T-helper 17 cell (primary cell): ENCODE measurements around the gene PLPP7. TPM values are rescaled to one million over a fixed set of nuclear protein-coding genes. Genes with fewer than 3 reads are reported as not detected.
A peak's percentile ranks its signal among the peaks of the same experiment; 100 is the strongest.
"Not testable (repeated sequence)": the region's sequence is repeated elsewhere in the genome, so short reads cannot be mapped to it uniquely, and the experiment has no call there.

Experiments used
- ATAC-seq: fragments of 150-1000 bp; cut with Tn5 transposase; 2 replicates; pipeline ENCODE4 v1.10.0; 2021; ENCODE audit warnings: mild to moderate bottlenecking, moderate library complexity
- DNase-seq, 3 donors: peaks; one replicate each; pipeline versions ENCODE4 v3.0.0 to v3.0.0-alpha.2; 2020 to 2021
- H3K9me3 ChIP-seq: one replicate; pipeline ENCODE4 v1.7.0; 2013; ENCODE audit warnings: low read length, mild to moderate bottlenecking; ENCODE audit not compliant: control insufficient read depth, poor library complexity, severe bottlenecking
- H3K27ac Mint-ChIP-seq: one replicate; pipeline ENCODE4 v1.8.0; 2022; ENCODE audit warnings: mild to moderate bottlenecking, moderate library complexity, mixed read lengths
- H3K27me3 Mint-ChIP-seq: one replicate; pipeline ENCODE4 v1.8.0; 2022; ENCODE audit warnings: mixed read lengths
- H3K36me3 Mint-ChIP-seq: one replicate; pipeline ENCODE4 v1.8.0; 2022; ENCODE audit warnings: low read depth, mixed read lengths
- H3K4me1 Mint-ChIP-seq: one replicate; pipeline ENCODE4 v1.8.0; 2022; ENCODE audit warnings: mild to moderate bottlenecking, mixed read lengths
- H3K4me3 Mint-ChIP-seq: one replicate; pipeline ENCODE4 v1.8.0; 2022; ENCODE audit warnings: mild to moderate bottlenecking, moderate library complexity, mixed read lengths
- total RNA-seq, 4 donors: library from RNA in 2 of 4; stranded (reverse) in 2 of 4; gene quantifications; one replicate each; pipeline ENCODE4 v1.2.3 and lab custom pipeline; 2022 to 2026

PLPP7 gene
- total RNA-seq (under 1 TPM in 1 of 2 donors, not detected in 1; 0.17 TPM), total RNA-seq (lab: John Stamatoyannopoulos, UW) (0 reads per million in 2 donors)

DNA sequence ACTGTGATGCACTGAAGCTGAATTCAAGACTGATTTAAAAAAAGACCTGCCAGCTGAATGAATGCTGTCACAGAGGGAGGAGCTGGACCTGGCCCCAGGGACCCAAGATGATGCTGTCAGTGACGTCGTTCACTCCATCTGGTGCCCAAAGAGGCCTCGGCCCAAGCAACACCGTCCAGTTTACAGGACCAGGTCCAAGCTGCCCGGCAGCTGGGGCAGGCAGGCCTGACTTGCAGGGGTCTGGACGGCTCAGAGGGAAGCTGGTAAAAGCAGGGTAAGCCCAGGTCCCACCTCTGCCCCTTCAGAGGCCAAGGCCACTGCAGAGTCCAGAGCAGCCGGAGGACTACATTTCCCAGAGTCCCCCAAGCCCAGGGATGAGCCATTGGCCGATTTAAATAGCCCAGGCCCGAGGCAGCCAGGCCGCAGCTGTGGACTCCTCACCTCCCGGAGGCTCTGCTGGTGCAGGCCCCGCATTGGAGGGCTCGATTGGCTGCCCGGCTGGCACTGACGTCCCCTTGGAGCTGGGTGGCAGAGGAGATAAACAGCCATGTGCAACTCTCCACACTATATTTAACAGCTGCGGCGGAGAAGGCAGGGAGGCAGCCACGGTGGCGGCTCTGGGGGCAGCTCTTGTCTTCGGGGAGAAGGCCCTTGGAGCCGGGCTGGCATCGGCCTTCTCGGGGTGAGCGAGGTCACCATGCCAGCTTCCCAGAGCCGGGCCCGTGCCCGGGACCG is at the start of gene PLPP7:
PLPP7 (plus strand) TSS at position 423 of the 735 bp plus-strand sequence; CDS start at position 698, 275 bp downstream.
- no peak for ATAC-seq
- H3K27ac Mint-ChIP-seq: no peak within 1 kb of the TSS

DNA sequence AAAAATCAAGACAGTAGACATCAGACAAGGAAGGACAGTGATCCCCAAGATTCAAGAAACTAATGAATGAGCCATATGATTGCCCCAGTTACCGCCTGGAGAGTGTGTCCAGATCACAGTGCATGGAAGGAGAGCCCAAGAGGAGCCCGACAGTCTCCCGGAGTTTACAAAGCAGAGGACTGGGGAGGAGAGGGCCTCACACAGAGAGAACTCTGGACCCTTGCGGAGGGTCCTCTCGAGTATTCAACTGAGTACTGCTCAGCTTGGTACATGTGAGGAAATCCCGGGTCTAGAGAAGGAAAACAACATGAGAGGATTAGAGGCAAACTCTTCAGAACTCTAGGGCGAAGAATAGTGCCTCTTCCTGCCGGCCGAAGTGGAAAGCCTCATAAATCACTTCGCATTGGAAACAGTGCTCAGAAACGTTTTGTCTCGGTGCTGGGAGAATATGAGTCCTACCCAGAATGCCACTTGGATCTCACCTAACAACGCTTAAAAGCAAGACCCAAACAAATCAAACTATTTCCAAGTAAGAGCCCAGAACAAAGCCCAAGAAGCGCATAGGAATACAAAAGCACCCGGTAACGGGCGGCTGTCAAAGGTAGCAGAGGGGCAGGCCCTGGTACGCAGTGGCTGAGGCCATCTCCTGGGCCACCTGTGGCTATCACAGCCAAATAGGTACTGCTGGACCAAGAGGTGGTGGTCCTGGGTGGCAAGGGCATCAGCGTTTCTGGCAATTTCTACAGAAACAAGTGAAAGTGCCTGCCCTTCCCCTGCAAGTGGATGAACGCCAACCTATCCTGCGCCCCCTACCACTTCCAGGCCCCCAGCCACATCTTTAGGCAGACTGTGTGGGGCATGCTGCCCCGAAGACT is 49.2 kb upstream of the PLPP7 start:
- peaks cover 18% of the 10 kb centered on the region for H3K4me1 Mint-ChIP-seq
- H3K27me3 Mint-ChIP-seq: no peaks in the 10 kb centered on the region
- DNase-seq: no peak
- ATAC-seq: no peak
- peaks cover 3% of the 10 kb centered on the region for H3K36me3 Mint-ChIP-seq
- H3K4me3 Mint-ChIP-seq: no peak overlapping the region
- no peak overlapping the region for H3K27ac Mint-ChIP-seq
- no peaks in the 10 kb centered on the region for H3K9me3 ChIP-seq

More for the DNA sequence above, at the start of gene PLPP7:
- no peak for DNase-seq
- Mint-ChIP-seq H3K4me1 (peaks cover 4% of the 10 kb centered on the region), H3K4me3 (no peak within 1 kb of the TSS), H3K36me3 (no peaks in the 10 kb centered on the region), H3K27me3 (no peaks in the 10 kb centered on the region)
- no peaks in the 10 kb centered on the region for H3K9me3 ChIP-seq

DNA sequence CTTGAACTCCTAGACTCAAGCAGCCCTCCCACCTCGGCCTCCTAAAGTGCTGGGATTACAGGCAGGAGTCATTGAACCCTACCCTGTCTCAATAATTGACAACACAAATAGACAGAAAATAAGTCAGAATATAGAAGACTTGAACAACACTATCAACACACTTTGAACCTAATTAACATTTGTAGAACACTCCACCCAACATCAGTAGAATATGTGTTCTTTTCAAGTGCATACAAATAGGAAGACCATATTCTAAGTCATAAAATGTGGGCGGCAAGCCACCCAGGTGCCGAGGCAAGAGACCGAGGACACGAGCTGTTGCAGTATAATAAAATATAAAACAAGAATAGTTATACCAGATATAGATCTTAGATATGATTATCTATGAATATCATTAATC is 45.2 kb upstream of the PLPP7 start:
- not testable (repeated sequence) for H3K36me3 Mint-ChIP-seq, ATAC-seq, H3K4me1 Mint-ChIP-seq, H3K27ac Mint-ChIP-seq, H3K9me3 ChIP-seq, DNase-seq, H3K27me3 Mint-ChIP-seq, H3K4me3 Mint-ChIP-seq

DNA sequence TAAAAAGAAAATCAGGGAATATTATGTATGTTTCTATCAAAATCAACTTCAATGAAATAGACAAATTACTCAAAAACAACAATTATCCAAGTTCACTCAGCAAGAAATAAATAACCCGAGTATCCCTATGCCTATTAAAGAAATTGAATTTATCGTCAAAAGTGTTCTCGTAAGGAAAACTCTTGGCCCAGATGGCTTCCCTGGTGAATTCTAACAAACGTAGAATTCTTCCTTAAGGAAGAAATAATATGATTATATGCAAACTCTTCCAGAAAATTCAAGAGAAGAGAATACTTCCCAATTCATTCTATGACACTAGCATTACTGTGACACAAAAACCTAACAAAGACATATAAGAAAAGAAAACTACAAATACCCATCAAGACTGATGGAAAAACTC is 42.9 kb upstream of the PLPP7 start:
- no peaks in the 10 kb centered on the region for H3K9me3 ChIP-seq
- no peak for DNase-seq
- Mint-ChIP-seq H3K4me1 (peaks cover 6% of the 10 kb centered on the region), H3K27me3 (no peaks in the 10 kb centered on the region), H3K36me3 (peaks cover 3% of the 10 kb centered on the region), H3K27ac (no peak overlapping the region), H3K4me3 (no peak overlapping the region)
- ATAC-seq: no peak

DNA sequence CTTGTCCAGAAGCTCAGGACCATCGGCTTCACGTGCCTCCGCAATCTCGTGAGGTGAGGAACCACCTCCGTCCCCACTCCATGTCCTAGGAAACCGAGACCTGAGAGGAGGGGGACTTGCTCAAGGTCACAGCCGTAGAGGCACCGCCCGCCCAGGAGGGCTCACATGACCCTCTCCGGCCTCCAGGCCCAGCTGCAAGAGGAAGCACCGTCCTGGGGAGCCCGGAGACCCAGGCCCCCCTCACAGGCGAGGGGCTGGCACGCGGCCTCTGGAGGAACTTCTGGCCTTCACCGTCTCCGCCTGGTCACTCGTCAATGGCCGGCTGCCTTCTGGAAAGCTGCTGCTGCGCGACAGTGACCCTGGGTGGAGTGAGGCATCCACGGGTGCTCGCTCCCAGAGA is 37.4 kb upstream of the PLPP7 start:
- Mint-ChIP-seq H3K27ac (peak overlapping the region; percentile 90), H3K36me3 (no peaks in the 10 kb centered on the region), H3K4me1 (peaks cover 21% of the 10 kb centered on the region), H3K27me3 (no peaks in the 10 kb centered on the region), H3K4me3 (peak overlapping the region; percentile 89)
- DNase-seq (no peak), ATAC-seq (no peak)
- H3K9me3 ChIP-seq: no peaks in the 10 kb centered on the region

DNA sequence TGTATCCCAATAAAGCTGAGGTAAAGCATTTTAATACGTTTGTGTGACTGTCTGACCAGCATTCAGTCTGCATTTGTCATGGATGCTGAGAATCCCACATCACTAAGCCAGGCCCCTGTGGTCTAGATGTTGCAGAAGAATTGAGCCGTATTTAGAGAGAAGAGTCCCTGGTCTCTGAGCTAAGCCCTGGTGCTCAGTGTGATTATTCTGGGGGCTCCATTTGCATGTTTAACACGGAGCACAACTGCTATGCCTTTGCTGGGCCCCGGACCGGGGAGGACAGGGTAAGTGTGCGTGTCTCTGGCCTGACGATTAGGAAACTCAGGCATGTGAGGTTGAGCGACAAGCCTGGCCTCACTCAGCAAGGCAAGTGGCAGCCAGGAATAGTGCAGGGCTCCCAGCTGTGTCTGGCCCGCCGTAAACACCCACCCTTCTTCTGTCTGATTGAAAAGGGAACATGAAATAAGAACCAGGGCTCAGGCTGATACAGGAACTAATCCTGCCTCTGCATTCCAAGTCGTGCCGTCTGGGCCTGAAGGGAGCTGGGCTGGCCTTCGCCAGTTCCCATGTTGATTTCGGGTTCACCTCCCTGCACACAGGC is 35.5 kb upstream of the PLPP7 start:
- Mint-ChIP-seq H3K4me1 (peaks cover 26% of the 10 kb centered on the region), H3K36me3 (no peaks in the 10 kb centered on the region), H3K27ac (peak overlapping the region; percentile 99), H3K4me3 (peak overlapping the region; percentile 52), H3K27me3 (no peaks in the 10 kb centered on the region)
- H3K9me3 ChIP-seq: no peaks in the 10 kb centered on the region
- ATAC-seq (no peak), DNase-seq (no peak)

DNA sequence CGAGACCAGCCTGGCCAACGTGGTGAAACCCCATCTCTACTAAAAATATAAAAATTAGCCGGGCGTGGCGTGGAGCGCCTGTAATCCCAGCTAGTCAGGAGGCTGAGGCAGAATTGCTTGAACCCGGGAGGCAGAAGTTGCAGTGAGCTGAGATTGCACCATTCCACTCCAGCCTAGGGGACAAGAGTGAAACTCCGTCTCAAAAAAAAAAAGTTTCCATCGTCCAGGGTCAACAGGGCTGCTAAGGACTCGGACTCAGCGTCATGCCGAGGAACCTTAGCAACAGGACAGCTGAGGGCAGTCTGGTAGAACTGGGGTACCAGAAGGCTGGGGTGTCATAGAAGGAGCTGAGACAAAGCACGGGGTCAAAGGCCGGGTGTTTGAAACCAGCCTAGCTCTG is 34.9 kb upstream of the PLPP7 start:
- no peaks in the 10 kb centered on the region for H3K27me3 Mint-ChIP-seq
- H3K4me3 Mint-ChIP-seq: no peak overlapping the region
- no peaks in the 10 kb centered on the region for H3K36me3 Mint-ChIP-seq
- peak overlapping the region; percentile 99 for H3K27ac Mint-ChIP-seq
- DNase-seq (no peak), ATAC-seq (no peak)
- peaks cover 29% of the 10 kb centered on the region for H3K4me1 Mint-ChIP-seq
- no peaks in the 10 kb centered on the region for H3K9me3 ChIP-seq

DNA sequence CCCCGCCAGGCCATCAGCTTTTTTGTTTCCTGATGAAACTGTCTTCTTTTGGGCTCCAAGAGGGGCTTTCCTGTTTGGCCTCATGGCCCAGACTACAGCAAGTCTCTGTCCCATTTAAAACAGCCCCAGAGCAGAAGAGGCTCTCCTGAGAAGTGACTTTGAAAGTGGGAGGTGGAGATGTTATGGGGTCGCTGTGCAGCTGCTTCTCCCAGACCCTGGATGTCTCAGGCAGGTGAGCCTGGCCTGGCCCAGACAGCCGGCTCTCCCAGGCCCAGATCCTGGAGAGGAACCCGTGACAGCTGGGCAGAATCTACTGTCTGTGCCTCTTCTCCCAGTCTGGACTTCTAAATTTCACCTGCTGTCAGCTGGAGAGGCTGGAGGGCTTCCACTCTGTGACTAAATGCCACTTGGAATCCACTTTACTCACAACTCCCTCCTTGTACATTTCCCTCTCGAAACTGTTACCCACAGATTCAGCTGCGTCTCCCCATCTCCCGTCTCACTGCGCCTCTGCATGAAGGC is 33.8 kb upstream of the PLPP7 start:
- no peaks in the 10 kb centered on the region for H3K9me3 ChIP-seq
- Mint-ChIP-seq H3K27me3 (no peaks in the 10 kb centered on the region), H3K36me3 (no peaks in the 10 kb centered on the region), H3K4me1 (peaks cover 31% of the 10 kb centered on the region), H3K4me3 (peak overlapping the region; percentile 92), H3K27ac (peak overlapping the region; percentile 99)
- DNase-seq (no peak), ATAC-seq (no peak)

DNA sequence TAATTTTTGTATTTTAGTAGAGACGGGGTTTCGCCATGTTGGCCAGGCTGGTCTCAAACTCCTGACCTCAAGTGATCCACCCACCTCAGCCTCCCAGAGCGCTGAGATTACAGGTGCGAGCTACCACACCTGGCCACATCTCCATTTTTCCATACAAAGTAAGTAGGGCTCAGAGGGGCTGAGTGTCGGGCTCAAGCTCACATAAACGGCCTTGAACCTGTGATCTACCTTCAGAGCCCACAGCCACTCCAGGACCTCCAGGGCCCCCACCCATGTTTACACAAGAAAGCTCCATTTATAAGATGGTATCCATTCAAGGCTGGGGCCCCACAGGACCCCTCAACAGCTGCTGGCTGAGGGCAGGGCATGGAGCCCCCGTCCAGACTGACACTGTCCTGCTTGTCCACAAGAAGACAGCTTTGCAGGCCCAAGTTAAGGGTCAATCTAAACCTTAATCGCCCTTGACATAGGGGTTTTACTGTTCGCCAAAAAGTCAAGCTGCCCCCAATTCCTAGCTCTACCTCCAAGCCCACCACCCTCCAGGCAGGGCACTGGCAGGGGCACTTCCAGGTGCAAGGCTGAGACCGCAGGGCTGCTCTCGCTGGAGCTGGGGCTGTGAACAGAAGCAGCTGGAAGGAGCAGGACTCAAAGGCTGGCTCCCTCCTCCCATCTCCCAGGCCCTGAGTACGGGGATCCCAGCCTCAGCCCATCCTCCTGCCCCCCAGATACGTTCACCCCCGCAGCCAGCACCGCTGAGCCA is 32.1 kb upstream of the PLPP7 start:
- peaks cover under 1% of the 10 kb centered on the region for H3K36me3 Mint-ChIP-seq
- H3K27me3 Mint-ChIP-seq: no peaks in the 10 kb centered on the region
- peak overlapping the region; percentile 99 for H3K27ac Mint-ChIP-seq
- H3K4me1 Mint-ChIP-seq: peaks cover 30% of the 10 kb centered on the region
- no peaks in the 10 kb centered on the region for H3K9me3 ChIP-seq
- peak in 1 of 3 donors; percentile 7 for DNase-seq
- no peak overlapping the region for H3K4me3 Mint-ChIP-seq
- no peak for ATAC-seq

DNA sequence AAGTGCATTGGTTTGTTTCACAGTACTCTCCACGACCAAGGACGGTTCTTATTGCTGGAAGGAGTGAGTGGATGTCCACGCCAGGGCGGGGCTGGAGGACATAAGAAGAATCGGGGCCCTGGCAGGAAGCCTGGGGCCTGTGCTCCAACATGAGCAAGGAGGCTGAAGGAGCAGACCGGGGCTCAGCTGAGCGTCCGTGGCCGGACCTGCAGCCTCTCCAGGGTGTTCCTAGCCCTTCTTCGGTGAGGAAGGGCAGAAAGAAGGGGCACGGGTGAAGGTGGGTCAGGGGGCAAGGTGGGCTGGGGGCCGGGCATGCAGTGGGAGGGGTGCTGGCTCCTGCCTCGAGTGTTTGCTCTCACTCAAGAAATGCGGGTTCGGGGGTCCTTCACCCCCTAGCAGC is 31.3 kb upstream of the PLPP7 start:
- no peaks in the 10 kb centered on the region for H3K9me3 ChIP-seq
- Mint-ChIP-seq H3K36me3 (peaks cover 4% of the 10 kb centered on the region), H3K27me3 (no peaks in the 10 kb centered on the region), H3K27ac (peak overlapping the region; percentile 99), H3K4me1 (peaks cover 30% of the 10 kb centered on the region), H3K4me3 (no peak overlapping the region)
- DNase-seq (peak in 1 of 3 donors; percentile 7), ATAC-seq (no peak)

DNA sequence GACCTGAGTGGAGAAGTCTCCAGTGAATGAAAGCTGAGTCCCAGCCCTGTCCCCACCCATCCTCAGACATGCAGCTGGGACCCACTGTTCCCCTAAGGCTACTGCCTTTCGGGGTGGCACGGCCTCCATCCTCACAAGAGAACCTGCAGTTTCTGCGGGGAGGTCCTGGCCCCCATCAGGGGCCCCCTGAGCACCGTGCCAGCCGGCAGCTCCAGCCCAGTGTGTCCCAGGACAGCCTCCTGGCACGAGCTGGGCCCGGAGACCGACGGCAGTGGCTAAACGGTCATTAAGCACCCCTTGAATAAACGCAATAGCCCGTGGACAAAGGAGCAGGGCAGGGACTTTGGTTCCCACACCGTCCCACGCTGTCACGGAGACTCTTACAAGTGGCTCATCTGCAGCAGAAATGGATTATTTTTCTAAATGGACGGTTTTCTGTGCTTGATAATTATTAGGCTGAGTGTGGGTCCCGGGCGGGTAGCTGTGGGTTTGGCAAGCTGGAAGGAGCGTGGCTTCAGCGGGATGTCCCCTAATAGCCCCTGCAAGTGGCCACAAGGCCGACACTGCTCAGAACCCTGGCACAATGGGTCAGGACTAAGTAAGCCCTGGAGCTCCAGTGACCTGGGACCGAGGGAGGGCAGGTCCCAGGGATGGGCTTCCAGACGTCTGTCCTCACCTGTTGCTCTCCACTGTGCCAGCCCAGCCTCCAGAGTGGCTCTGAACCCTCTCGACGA is 30.7 kb upstream of the PLPP7 start:
- H3K9me3 ChIP-seq: no peaks in the 10 kb centered on the region
- ATAC-seq: no peak
- H3K4me1 Mint-ChIP-seq: peaks cover 30% of the 10 kb centered on the region
- peak overlapping the region; percentile 99 for H3K27ac Mint-ChIP-seq
- peaks cover 4% of the 10 kb centered on the region for H3K36me3 Mint-ChIP-seq
- H3K4me3 Mint-ChIP-seq: no peak overlapping the region
- DNase-seq: peak in 1 of 3 donors; percentile 4
- no peaks in the 10 kb centered on the region for H3K27me3 Mint-ChIP-seq

DNA sequence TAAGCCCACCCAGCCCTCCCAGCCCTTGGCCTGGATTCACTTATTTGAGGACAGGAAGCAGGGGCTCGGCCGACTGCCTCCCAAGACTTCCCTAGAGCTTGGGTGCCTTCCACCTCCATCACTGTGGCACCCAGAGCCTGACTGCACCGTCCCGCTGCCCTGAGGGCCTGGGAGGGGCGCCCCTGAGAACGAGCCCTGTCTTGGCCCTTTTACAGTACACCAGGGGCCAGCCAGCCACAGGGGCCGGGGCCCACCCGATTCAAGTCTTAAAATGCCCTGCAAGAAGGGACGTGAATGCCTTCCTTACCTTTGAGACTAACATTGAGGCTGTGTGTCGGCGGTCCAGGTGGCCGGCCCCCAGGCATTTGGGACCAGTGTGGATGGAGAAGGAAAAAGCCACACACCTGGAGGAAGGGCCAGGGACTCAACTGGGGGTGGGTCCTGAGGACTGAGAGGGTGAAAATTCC is 30.1 kb upstream of the PLPP7 start:
- no peaks in the 10 kb centered on the region for H3K9me3 ChIP-seq
- Mint-ChIP-seq H3K4me1 (peaks cover 29% of the 10 kb centered on the region), H3K36me3 (peaks cover 4% of the 10 kb centered on the region), H3K27ac (peak overlapping the region; percentile 99), H3K27me3 (no peaks in the 10 kb centered on the region), H3K4me3 (no peak overlapping the region)
- DNase-seq (no peak), ATAC-seq (no peak)
